ENCODE measurements around the gene ERCC6L2. TPM values are rescaled to one million over a fixed set of nuclear protein-coding genes. Genes with fewer than 3 reads are reported as not detected.

Gene ERCC6L2
- total RNA-seq, 1 experiment from 2014 or later = 39.2 TPM

DNA sequence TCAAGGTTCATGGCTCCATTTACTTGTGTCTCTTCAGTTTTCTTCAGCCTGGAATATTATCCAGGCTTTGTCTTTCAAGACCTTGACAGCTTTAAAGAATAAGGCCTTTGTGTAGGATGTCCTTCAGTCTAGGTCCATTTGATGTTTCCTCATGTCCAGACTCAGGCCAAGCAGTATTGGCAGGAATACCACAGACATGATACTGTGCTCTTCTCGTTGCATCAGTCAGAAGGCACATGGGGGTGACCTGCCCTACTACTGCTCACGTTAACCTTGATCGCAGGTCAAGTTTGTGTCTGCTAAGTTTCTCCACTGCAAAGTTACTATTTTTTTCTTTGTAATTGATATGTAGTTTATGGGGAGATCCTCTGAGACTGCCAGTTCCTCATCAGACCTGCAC is 88.2 kb downstream of the ERCC6L2 start:
- no TSS peak for BruUV-seq (replicated peaks)
- ATAC-seq (no peak), DNase-seq (ENCODE audit: low read depth, low spot score) (no peak)
- Histone ChIP-seq H2AFZ (ENCODE audit: low read depth, low read length, poor library complexity, severe bottlenecking) (no peak overlapping the region), H3K9me3 (ENCODE audit: control insufficient read depth in 1 of 2, insufficient read depth in 1 of 2, low read depth in 1 of 2, low read length in 2 of 2) (no peaks in the 10 kb centered on the region), H3K4me1 (ENCODE audit: control insufficient read depth in 1 of 2, insufficient read depth in 2 of 2, low read length in 2 of 2) (no peaks in the 10 kb centered on the region), H3K36me3 (ENCODE audit: control insufficient read depth in 1 of 2, insufficient read depth in 2 of 2, low read length in 2 of 2) (peaks cover 0 to 5% of the 10 kb centered on the region in 2 experiments; a peak in 2 of 4 replicates), H3K9ac (ENCODE audit: low read length) (no peak overlapping the region), H3K79me2 (ENCODE audit: insufficient read depth, low read length) (no peaks in the 10 kb centered on the region), H3K4me3 (replicated peaks in 1 of 2; ENCODE audit: low read depth in 1 of 2, low read length in 2 of 2) (no peak overlapping the region), H4K20me1 (ENCODE audit: insufficient read depth) (no peaks in the 10 kb centered on the region), H3K4me2 (ENCODE audit: low read length) (no peak overlapping the region), H3K9me2 (ENCODE audit: insufficient read depth) (no peaks in the 10 kb centered on the region), H3K27me3 (ENCODE audit: insufficient read depth, low read length) (no peaks in the 10 kb centered on the region), H3K27ac (ENCODE audit: low read depth, low read length) (no peak overlapping the region)
- intact Hi-C loops (cut with micrococcal nuclease) = no loop called here
- POLR2A ChIA-PET = no interaction called here
- CTCF ChIA-PET = no interaction called here
- TF ChIP-seq ZFX (IDR thresholded peaks at IDR 0.05) (no peak), POLR2AphosphoS5 (IDR thresholded peaks at IDR 0.05; ENCODE audit: low read depth, low read length) (no peak), SIN3A (IDR thresholded peaks at IDR 0.05; ENCODE audit: low read depth) (no peak), YY1 (IDR thresholded peaks at IDR 0.05; ENCODE audit: extremely low read depth, insufficient replicate concordance, low read depth, low read length) (no peak), ZNF274 (IDR thresholded peaks at IDR 0.05; ENCODE audit: low read depth, low read length) (no peak), CEBPB (IDR thresholded peaks at IDR 0.05; ENCODE audit: low read depth) (no peak), RAD21 (IDR thresholded peaks at IDR 0.05; ENCODE audit: low read depth) (no peak), EZH2 (IDR thresholded peaks at IDR 0.05) (no peak), EZH2phosphoT487 (IDR thresholded peaks at IDR 0.05; ENCODE audit: borderline replicate concordance) (no peak), CBX3 (IDR thresholded peaks at IDR 0.05; ENCODE audit: low read depth) (no peak), SP1 (IDR thresholded peaks at IDR 0.05; ENCODE audit: low read depth) (no peak), SRF (IDR thresholded peaks at IDR 0.05; ENCODE audit: low read depth) (no peak), POLR2A (IDR thresholded peaks at IDR 0.05; ENCODE audit: borderline replicate concordance, extremely low read depth, insufficient read depth, insufficient read length) (no peak), JUND (IDR thresholded peaks at IDR 0.05) (no peak), TCF7L2 (IDR thresholded peaks at IDR 0.05; ENCODE audit: borderline replicate concordance, extremely low read depth, insufficient read depth, insufficient read length) (no peak), EGR1 (IDR thresholded peaks at IDR 0.05; ENCODE audit: low read depth) (no peak)
- TF ChIP-seq, protein P1, sequence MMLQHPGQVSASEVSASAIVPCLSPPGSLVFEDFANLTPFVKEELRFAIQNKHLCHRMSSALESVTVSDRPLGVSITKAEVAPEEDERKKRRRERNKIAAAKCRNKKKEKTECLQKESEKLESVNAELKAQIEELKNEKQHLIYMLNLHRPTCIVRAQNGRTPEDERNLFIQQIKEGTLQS (IDR thresholded peaks at IDR 0.05) = no peak
- RAD21 ChIA-PET (ENCODE audit: low non-redundant PET in 1 of 2, low total read pairs in 2 of 2, uncharacterized antibody in 2 of 2, unreplicated experiment in 2 of 2) = no interaction called here
